ENCODE results near the gene FAM200B.

- TF ChIP-seq CTCF (IDR thresholded peaks at IDR 0.05; ENCODE audit: low read depth, low read length) (no peak), POLR2A (IDR thresholded peaks at IDR 0.05; ENCODE audit: extremely low read depth, insufficient read length) (no peak), MAX (IDR thresholded peaks at IDR 0.05; ENCODE audit: low read depth, low read length) (no peak)
Observed at GRCh38 chr4:15696866-15697265, 15.2 kb downstream of the FAM200B start.

Data from NB4 (cell line).